ENCODE results near the gene ZNF792. TPM values are rescaled to one million over a fixed set of nuclear protein-coding genes. Genes with fewer than 3 reads are reported as not detected.

The ZNF792 gene
- total and polyA plus RNA-seq, 4 experiments from 2014 or later: 10.1 to 34.7 (median 28.9) TPM

- H3K27me3 ChIP-seq (ENCODE audit: insufficient read depth, low read length): no peaks in the 10 kb centered on the region
- H3K36me3 ChIP-seq (ENCODE audit: insufficient read depth, low read length): peaks cover 23% of the 10 kb centered on the region
- H3K4me3 Mint-ChIP-seq: peak overlapping the region in 6 of 8 donors; percentile 23 to 99 (median 38)
- peaks cover 51% of the 10 kb centered on the region for H3K4me1 ChIP-seq (ENCODE audit: insufficient read depth, low read length)
- H3K4me3 ChIP-seq (ENCODE audit: low read length in 2 of 2): no peak overlapping the region
- H3K9me3 Mint-ChIP-seq: no peaks in the 10 kb centered on the region
- ChIA-PET POLR2A (ENCODE audit: partially characterized antibody) (interaction anchor here (1.2 to 11.0 kb wide), 3 partner anchors 8 to 41 kb away, joined by 3 to 282 read pairs (median 7); partner anchors contain the start of gene ZNF792), CTCF (ENCODE audit: partially characterized antibody) (interaction anchor here (1.2 to 6.2 kb wide), 3 partner anchors 8 to 132 kb away, joined by 3 to 71 read pairs (median 47); no protein-coding TSS in a partner anchor)
- no peak for DNase-seq
- peak overlapping the region; percentile 53 to 90 (median 86) for H3K27ac Mint-ChIP-seq
- no peaks in the 10 kb centered on the region for H3K27me3 Mint-ChIP-seq
- intact Hi-C loops (cut with micrococcal nuclease): loop anchor here (5.0 kb wide), 1 partner anchor 38 kb away; the partner anchor contains the start of gene HPN
- H3K27ac ChIP-seq (ENCODE audit: low read depth, low read length): peak overlapping the region; percentile 44
- H3K4me1 Mint-ChIP-seq: peaks cover 38 to 70% (median 47%) of the 10 kb centered on the region in 4 donors
- H3K9me3 ChIP-seq (ENCODE audit: control insufficient read depth in 1 of 2, low read length in 2 of 2): no peaks in the 10 kb centered on the region
- H3K36me3 Mint-ChIP-seq: peaks cover 0 to 43% of the 10 kb centered on the region in 2 donors
Observed at GRCh38 chr19:35004517-35005255, 40.7 kb upstream of the ZNF792 start.

GRCh38 chr19:35002037-35002535 lies 38.1 kb upstream of the ZNF792 start:
- CTCF ChIA-PET (ENCODE audit: partially characterized antibody): interaction anchor here (5.5 to 6.2 kb wide), 2 partner anchors 10 to 30 kb away, joined by 47 to 71 read pairs; no protein-coding TSS in a partner anchor
- peak overlapping the region; percentile 11 to 83 for H3K4me3 ChIP-seq (ENCODE audit: low read length in 2 of 2)

GRCh38 chr19:35000647-35001501 lies 36.8 kb upstream of the ZNF792 start:
- H3K4me1 Mint-ChIP-seq: peaks cover 50 to 86% (median 70%) of the 10 kb centered on the region in 4 donors
- Histone ChIP-seq H3K9me3 (ENCODE audit: control insufficient read depth in 1 of 2, low read length in 2 of 2) (no peaks in the 10 kb centered on the region), H3K27me3 (ENCODE audit: insufficient read depth, low read length) (no peaks in the 10 kb centered on the region), H3K4me3 (ENCODE audit: low read length in 2 of 2) (peak overlapping the region; percentile 32 to 83), H3K4me1 (ENCODE audit: insufficient read depth, low read length) (peaks cover 85% of the 10 kb centered on the region), H3K27ac (ENCODE audit: low read depth, low read length) (peak overlapping the region; percentile 88), H3K36me3 (ENCODE audit: insufficient read depth, low read length) (peaks cover 7% of the 10 kb centered on the region)
- peak overlapping the region; percentile 88 to 99 (median 98) for H3K27ac Mint-ChIP-seq
- peak; percentile 56 to 89 (median 60) for DNase-seq
- H3K36me3 Mint-ChIP-seq: peaks cover 0 to 28% of the 10 kb centered on the region in 2 donors
- H3K4me3 Mint-ChIP-seq: peak overlapping the region; percentile 94 to 99 (median 99)
- H3K9me3 Mint-ChIP-seq: no peaks in the 10 kb centered on the region
- CTCF ChIA-PET (ENCODE audit: partially characterized antibody): interaction anchor here (1.2 to 6.2 kb wide), 3 partner anchors 11 to 28 kb away, joined by 3 to 71 read pairs (median 47); no protein-coding TSS in a partner anchor
- POLR2A ChIA-PET (ENCODE audit: partially characterized antibody): interaction anchor here (0.8 to 11.0 kb wide), 13 partner anchors 10 to 1214 kb away, joined by 3 to 282 read pairs (median 6); partner anchors contain the start of genes ZNF146, ZNF565 and ZNF792
- H3K27me3 Mint-ChIP-seq: no peaks in the 10 kb centered on the region
- intact Hi-C loops (cut with micrococcal nuclease): loop anchor here (1.0 to 5.0 kb wide), 3 partner anchors 13 to 41 kb away; partner anchors contain the start of gene HPN

More at GRCh38 chr19:35002037-35002535, 38.1 kb upstream of the ZNF792 start:
- Mint-ChIP-seq H3K4me1 (peaks cover 51 to 86% (median 69%) of the 10 kb centered on the region in 4 donors), H3K4me3 (peak overlapping the region; percentile 94 to 99 (median 99)), H3K36me3 (peaks cover 0 to 38% of the 10 kb centered on the region in 2 donors), H3K27me3 (no peaks in the 10 kb centered on the region), H3K27ac (peak overlapping the region; percentile 88 to 99 (median 98)), H3K9me3 (no peaks in the 10 kb centered on the region)
- H3K27ac ChIP-seq (ENCODE audit: low read depth, low read length): peak overlapping the region; percentile 88
- intact Hi-C loops (cut with micrococcal nuclease): loop anchor here (5.0 kb wide), 1 partner anchor 40 kb away; the partner anchor contains the start of gene HPN
- H3K9me3 ChIP-seq (ENCODE audit: control insufficient read depth in 1 of 2, low read length in 2 of 2): no peaks in the 10 kb centered on the region
- H3K4me1 ChIP-seq (ENCODE audit: insufficient read depth, low read length): peaks cover 73% of the 10 kb centered on the region
- no peaks in the 10 kb centered on the region for H3K27me3 ChIP-seq (ENCODE audit: insufficient read depth, low read length)
- H3K36me3 ChIP-seq (ENCODE audit: insufficient read depth, low read length): peaks cover 15% of the 10 kb centered on the region
- POLR2A ChIA-PET (ENCODE audit: partially characterized antibody): interaction anchor here (1.2 to 11.0 kb wide), 9 partner anchors 10 to 42 kb away, joined by 3 to 282 read pairs (median 14); partner anchors contain the start of gene ZNF792
- DNase-seq: no peak

DNA sequence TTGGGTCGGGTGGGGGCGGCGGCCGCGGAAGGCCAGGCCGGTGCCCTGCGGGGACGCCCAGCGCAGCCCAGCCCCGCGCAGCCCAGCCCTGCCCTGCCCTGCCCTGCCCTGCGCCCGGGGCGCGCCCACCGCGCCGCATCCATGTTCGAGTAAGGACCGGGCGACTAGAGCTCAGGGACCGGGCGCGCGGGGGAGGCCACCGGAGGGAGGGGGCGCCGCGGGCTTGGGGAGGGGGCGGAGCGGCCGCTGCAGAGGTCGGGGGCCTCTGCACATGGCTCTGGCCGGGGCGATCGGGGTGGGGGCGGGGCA lies 36.3 kb upstream of the ZNF792 start:
- intact Hi-C loops (cut with micrococcal nuclease): loop anchor here (5.0 kb wide), 1 partner anchor 42 kb away; the partner anchor contains the start of gene HPN
- Histone ChIP-seq H3K4me1 (ENCODE audit: insufficient read depth, low read length) (peaks cover 85% of the 10 kb centered on the region), H3K4me3 (ENCODE audit: low read length in 2 of 2) (peak overlapping the region in 1 of 2 donors; percentile 83), H3K27me3 (ENCODE audit: insufficient read depth, low read length) (no peaks in the 10 kb centered on the region), H3K9me3 (ENCODE audit: control insufficient read depth in 1 of 2, low read length in 2 of 2) (no peaks in the 10 kb centered on the region), H3K36me3 (ENCODE audit: insufficient read depth, low read length) (peaks cover under 1% of the 10 kb centered on the region), H3K27ac (ENCODE audit: low read depth, low read length) (peak overlapping the region; percentile 88)
- CTCF ChIA-PET (ENCODE audit: partially characterized antibody): interaction anchor here (0.6 to 6.2 kb wide), 4 partner anchors 12 to 28 kb away, joined by 3 to 71 read pairs (median 25); no protein-coding TSS in a partner anchor
- POLR2A ChIA-PET (ENCODE audit: partially characterized antibody): interaction anchor here (0.8 to 11.0 kb wide), 12 partner anchors 9 to 1214 kb away, joined by 3 to 282 read pairs (median 7); partner anchors contain the start of genes SCN1B, ZNF146, ZNF565 and ZNF792
- Mint-ChIP-seq H3K9me3 (no peaks in the 10 kb centered on the region), H3K27me3 (no peaks in the 10 kb centered on the region), H3K27ac (peak overlapping the region in 1 of 7 donors; percentile 86), H3K4me1 (peaks cover 50 to 84% (median 70%) of the 10 kb centered on the region in 4 donors), H3K4me3 (peak overlapping the region in 2 of 8 donors; percentile 41 to 99), H3K36me3 (peaks cover 0 to 26% of the 10 kb centered on the region in 2 donors)
- DNase-seq: no peak

DNA sequence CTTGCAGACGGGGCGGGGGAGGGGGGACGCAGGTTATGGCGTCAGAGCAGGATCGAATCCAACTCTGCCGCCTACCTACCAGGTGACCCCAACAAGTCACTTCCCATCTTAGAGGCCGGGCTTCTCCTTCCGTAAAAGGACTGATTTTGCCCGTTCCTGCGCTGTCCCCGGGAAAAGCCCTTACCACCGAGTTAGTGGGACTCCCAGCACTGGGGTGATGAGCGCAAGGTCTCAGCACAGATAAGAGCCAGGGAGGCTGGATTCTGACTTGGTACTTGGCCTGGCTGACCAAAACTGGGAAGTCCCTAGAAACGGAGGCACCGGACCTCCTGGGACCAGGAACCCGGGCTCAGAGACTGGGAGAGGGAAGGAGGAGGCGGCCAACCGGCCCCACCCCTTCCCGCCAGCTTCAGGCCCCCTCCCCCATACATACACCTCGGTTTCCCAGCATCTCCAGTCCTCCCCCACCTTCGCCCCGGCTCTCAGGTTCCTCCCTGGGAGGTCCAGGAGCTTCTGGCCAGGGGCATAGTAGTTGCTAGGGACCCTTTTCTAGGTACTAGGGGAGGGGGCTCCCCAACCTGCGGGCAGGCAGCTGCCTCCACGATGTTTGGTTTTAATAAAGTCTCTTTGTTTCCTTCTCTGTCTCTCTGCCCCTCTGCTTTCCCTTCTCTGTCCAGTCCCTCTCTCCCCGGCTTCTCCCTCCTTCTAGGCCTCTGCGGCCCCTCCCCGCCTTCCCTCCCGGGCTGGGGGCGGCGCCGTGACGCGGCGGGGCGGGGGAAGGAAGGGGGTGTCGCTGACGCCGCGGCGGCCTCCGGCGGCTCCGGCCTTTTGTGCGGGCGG lies 35.7 kb upstream of the ZNF792 start, which contains the start of gene GRAMD1A:
Gene GRAMD1A, plus strand, starts transcription at position 826 of the 840 bp plus-strand sequence. CDS start 156 bp downstream, outside the sequence.
- no peaks in the 10 kb centered on the region for H3K9me3 ChIP-seq (ENCODE audit: control insufficient read depth in 1 of 2, low read length in 2 of 2)
- no peaks in the 10 kb centered on the region for H3K27me3 ChIP-seq (ENCODE audit: insufficient read depth, low read length)
- intact Hi-C loops (cut with micrococcal nuclease): loop anchor here (5.0 kb wide), 1 partner anchor 43 kb away; the partner anchor contains the start of gene HPN
- H3K36me3 Mint-ChIP-seq: peaks cover 0 to 24% of the 10 kb centered on the region in 2 donors
- POLR2A ChIA-PET (ENCODE audit: partially characterized antibody): interaction anchor here (0.8 to 11.0 kb wide), 10 partner anchors 9 to 1215 kb away, joined by 3 to 282 read pairs (median 6); partner anchors contain the start of genes SCN1B, ZNF146, ZNF565 and ZNF792
- H3K27ac ChIP-seq (ENCODE audit: low read depth, low read length): peak within 1 kb of the TSS; percentile 88
- no peaks in the 10 kb centered on the region for H3K9me3 Mint-ChIP-seq
- H3K4me1 Mint-ChIP-seq: peaks cover 48 to 86% (median 67%) of the 10 kb centered on the region in 4 donors
- CTCF ChIA-PET (ENCODE audit: partially characterized antibody): interaction anchor here (0.6 to 6.2 kb wide), 3 partner anchors 13 to 27 kb away, joined by 3 to 71 read pairs (median 47); no protein-coding TSS in a partner anchor
- DNase-seq: peak; percentile 52 to 69 (median 59)
- peak within 1 kb of the TSS; percentile 94 to 99 (median 99) for H3K4me3 Mint-ChIP-seq
- no peaks in the 10 kb centered on the region for H3K27me3 Mint-ChIP-seq
- peak within 1 kb of the TSS; percentile 50 to 83 for H3K4me3 ChIP-seq (ENCODE audit: low read length in 2 of 2)
- H3K4me1 ChIP-seq (ENCODE audit: insufficient read depth, low read length): peaks cover 79% of the 10 kb centered on the region
- peak within 1 kb of the TSS; percentile 88 to 99 (median 98) for H3K27ac Mint-ChIP-seq
- no peaks in the 10 kb centered on the region for H3K36me3 ChIP-seq (ENCODE audit: insufficient read depth, low read length)

Data from CD4-positive, alpha-beta memory T cell (primary cell).